ENCODE results near the gene PRMT7.

PRMT7 gene

GRCh38 chr16:68310774-68311511 lies at the start of gene PRMT7, which contains the start of gene SLC7A6OS:
Gene PRMT7 (plus strand): TSS chr16:68311019. CDS start chr16:68315980, 4,961 bp downstream.
Gene SLC7A6OS (minus strand): TSS chr16:68310946. CDS start chr16:68310926, 20 bp downstream.
- no peaks in the 10 kb centered on the region for H3K36me3 ChIP-seq (ENCODE audit: control insufficient read depth, insufficient read depth, low read length)
- H3K27me3 ChIP-seq (ENCODE audit: control insufficient read depth, insufficient read depth, low read length), result no peaks in the 10 kb centered on the region
- peak within 1 kb of the TSS; percentile 87 for H3K9ac ChIP-seq (ENCODE audit: low read length)
- peak within 1 kb of the TSS; percentile 85 for H3K4me3 ChIP-seq (ENCODE audit: low read length)
- H3K9me3 ChIP-seq (ENCODE audit: control insufficient read depth, low read length), result no peaks in the 10 kb centered on the region
- peaks cover 16% of the 10 kb centered on the region for H3K4me1 ChIP-seq (ENCODE audit: control insufficient read depth, insufficient read depth, low read length)

- Histone ChIP-seq H3K4me3 (ENCODE audit: low read length) (no peak overlapping the region), H3K9ac (ENCODE audit: low read length) (peak overlapping the region; percentile 71), H3K36me3 (ENCODE audit: control insufficient read depth, insufficient read depth, low read length) (no peaks in the 10 kb centered on the region), H3K9me3 (ENCODE audit: control insufficient read depth, low read length) (no peaks in the 10 kb centered on the region), H3K4me1 (ENCODE audit: control insufficient read depth, insufficient read depth, low read length) (peaks cover 13% of the 10 kb centered on the region), H3K27me3 (ENCODE audit: control insufficient read depth, insufficient read depth, low read length) (no peaks in the 10 kb centered on the region)
These were observed 47.2 kb upstream of the PRMT7 start for GRCh38 chr16:68263559-68264127.

GRCh38 chr16:68264128-68265077 lies 46.4 kb upstream of the PRMT7 start, which contains the start of gene SLC7A6:
Gene SLC7A6 (plus strand): TSS chr16:68264526. CDS start chr16:68274727, 10,201 bp downstream.
- Histone ChIP-seq H3K36me3 (ENCODE audit: control insufficient read depth, insufficient read depth, low read length) (no peaks in the 10 kb centered on the region), H3K27me3 (ENCODE audit: control insufficient read depth, insufficient read depth, low read length) (no peaks in the 10 kb centered on the region), H3K4me3 (ENCODE audit: low read length) (peak within 1 kb of the TSS; percentile 56), H3K9ac (ENCODE audit: low read length) (peak within 1 kb of the TSS; percentile 71), H3K9me3 (ENCODE audit: control insufficient read depth, low read length) (no peaks in the 10 kb centered on the region), H3K4me1 (ENCODE audit: control insufficient read depth, insufficient read depth, low read length) (peaks cover 13% of the 10 kb centered on the region)

GRCh38 chr16:68265078-68265920 lies 45.5 kb upstream of the PRMT7 start:
- Histone ChIP-seq H3K4me3 (ENCODE audit: low read length) (peak overlapping the region; percentile 56), H3K9ac (ENCODE audit: low read length) (peak overlapping the region; percentile 71), H3K4me1 (ENCODE audit: control insufficient read depth, insufficient read depth, low read length) (peaks cover 13% of the 10 kb centered on the region), H3K9me3 (ENCODE audit: control insufficient read depth, low read length) (no peaks in the 10 kb centered on the region), H3K36me3 (ENCODE audit: control insufficient read depth, insufficient read depth, low read length) (no peaks in the 10 kb centered on the region), H3K27me3 (ENCODE audit: control insufficient read depth, insufficient read depth, low read length) (no peaks in the 10 kb centered on the region)

GRCh38 chr16:68267612-68268405 lies 43.0 kb upstream of the PRMT7 start:
- Histone ChIP-seq H3K4me3 (ENCODE audit: low read length) (no peak overlapping the region), H3K9me3 (ENCODE audit: control insufficient read depth, low read length) (no peaks in the 10 kb centered on the region), H3K4me1 (ENCODE audit: control insufficient read depth, insufficient read depth, low read length) (peaks cover 20% of the 10 kb centered on the region), H3K36me3 (ENCODE audit: control insufficient read depth, insufficient read depth, low read length) (no peaks in the 10 kb centered on the region), H3K27me3 (ENCODE audit: control insufficient read depth, insufficient read depth, low read length) (no peaks in the 10 kb centered on the region), H3K9ac (ENCODE audit: low read length) (no peak overlapping the region)

GRCh38 chr16:68269793-68270192 lies 41.0 kb upstream of the PRMT7 start:
- Histone ChIP-seq H3K9ac (ENCODE audit: low read length) (no peak overlapping the region), H3K4me3 (ENCODE audit: low read length) (no peak overlapping the region), H3K27me3 (ENCODE audit: control insufficient read depth, insufficient read depth, low read length) (no peaks in the 10 kb centered on the region), H3K9me3 (ENCODE audit: control insufficient read depth, low read length) (no peaks in the 10 kb centered on the region), H3K4me1 (ENCODE audit: control insufficient read depth, insufficient read depth, low read length) (peaks cover 23% of the 10 kb centered on the region), H3K36me3 (ENCODE audit: control insufficient read depth, insufficient read depth, low read length) (no peaks in the 10 kb centered on the region)

- Histone ChIP-seq H3K9me3 (ENCODE audit: control insufficient read depth, low read length) (no peaks in the 10 kb centered on the region), H3K4me3 (ENCODE audit: low read length) (no peak overlapping the region), H3K4me1 (ENCODE audit: control insufficient read depth, insufficient read depth, low read length) (peaks cover 20% of the 10 kb centered on the region), H3K36me3 (ENCODE audit: control insufficient read depth, insufficient read depth, low read length) (no peaks in the 10 kb centered on the region), H3K27me3 (ENCODE audit: control insufficient read depth, insufficient read depth, low read length) (no peaks in the 10 kb centered on the region), H3K9ac (ENCODE audit: low read length) (no peak overlapping the region)
These were observed 40.5 kb upstream of the PRMT7 start for GRCh38 chr16:68270353-68270752.

GRCh38 chr16:68272507-68273209 lies 38.2 kb upstream of the PRMT7 start:
- H3K4me1 ChIP-seq (ENCODE audit: control insufficient read depth, insufficient read depth, low read length), result peaks cover 24% of the 10 kb centered on the region
- H3K4me3 ChIP-seq (ENCODE audit: low read length), result no peak overlapping the region
- no peaks in the 10 kb centered on the region for H3K36me3 ChIP-seq (ENCODE audit: control insufficient read depth, insufficient read depth, low read length)
- H3K9me3 ChIP-seq (ENCODE audit: control insufficient read depth, low read length), result no peaks in the 10 kb centered on the region
- no peaks in the 10 kb centered on the region for H3K27me3 ChIP-seq (ENCODE audit: control insufficient read depth, insufficient read depth, low read length)
- H3K9ac ChIP-seq (ENCODE audit: low read length), result peak overlapping the region; percentile 5

GRCh38 chr16:68273459-68273858 lies 37.4 kb upstream of the PRMT7 start:
- Histone ChIP-seq H3K9ac (ENCODE audit: low read length) (peak overlapping the region; percentile 5), H3K36me3 (ENCODE audit: control insufficient read depth, insufficient read depth, low read length) (no peaks in the 10 kb centered on the region), H3K27me3 (ENCODE audit: control insufficient read depth, insufficient read depth, low read length) (no peaks in the 10 kb centered on the region), H3K4me3 (ENCODE audit: low read length) (no peak overlapping the region), H3K9me3 (ENCODE audit: control insufficient read depth, low read length) (no peaks in the 10 kb centered on the region), H3K4me1 (ENCODE audit: control insufficient read depth, insufficient read depth, low read length) (peaks cover 24% of the 10 kb centered on the region)

- H3K4me3 ChIP-seq (ENCODE audit: low read length), result no peak overlapping the region
- no peak overlapping the region for H3K9ac ChIP-seq (ENCODE audit: low read length)
- no peaks in the 10 kb centered on the region for H3K9me3 ChIP-seq (ENCODE audit: control insufficient read depth, low read length)
- H3K4me1 ChIP-seq (ENCODE audit: control insufficient read depth, insufficient read depth, low read length), result peaks cover 24% of the 10 kb centered on the region
- no peaks in the 10 kb centered on the region for H3K36me3 ChIP-seq (ENCODE audit: control insufficient read depth, insufficient read depth, low read length)
- no peaks in the 10 kb centered on the region for H3K27me3 ChIP-seq (ENCODE audit: control insufficient read depth, insufficient read depth, low read length)
These were observed 36.9 kb upstream of the PRMT7 start for GRCh38 chr16:68273896-68274295.

All from mucosa of stomach (tissue), 1 donor.